Breast epithelium (tissue), 3 donors: ENCODE measurements around the gene PTPRN2.

Source experiments
- POLR2A ChIP-seq: fragments of 450-650 bp; IDR thresholded peaks from one replicate; pipeline ENCODE4 v1.6.1; 2016; ENCODE audit warnings: antibody characterized with exemption, mild to moderate bottlenecking, moderate library complexity
- TF ChIP-seq, protein P1 (sequence below), 3 donors: fragments of 450-650 bp; IDR thresholded peaks; one replicate each; pipeline ENCODE4 v1.5.1; 2016 to 2017; ENCODE audit warnings: antibody characterized with exemption in 3 of 3, mild to moderate bottlenecking in 3 of 3, moderate library complexity in 3 of 3

DNA sequence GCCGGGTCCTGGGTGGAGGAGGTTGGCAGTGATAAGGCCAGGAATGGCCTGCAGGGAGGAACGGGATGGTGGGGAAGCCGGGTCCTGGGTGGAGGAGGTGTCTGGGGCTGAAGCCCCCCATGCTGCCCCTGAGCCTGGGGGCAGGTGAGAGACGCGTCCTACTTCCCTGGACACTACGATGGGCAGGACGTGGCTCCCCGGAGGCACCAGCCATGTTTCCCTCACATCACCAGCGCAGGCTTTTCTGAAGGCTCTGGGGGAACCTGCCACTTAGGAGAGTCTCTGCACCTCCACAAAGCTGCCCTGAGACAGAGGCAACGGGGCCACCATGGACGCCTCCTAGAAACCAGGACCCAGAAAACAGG is 926.0 kb downstream of the PTPRN2 start:
- TF ChIP-seq, protein P1, sequence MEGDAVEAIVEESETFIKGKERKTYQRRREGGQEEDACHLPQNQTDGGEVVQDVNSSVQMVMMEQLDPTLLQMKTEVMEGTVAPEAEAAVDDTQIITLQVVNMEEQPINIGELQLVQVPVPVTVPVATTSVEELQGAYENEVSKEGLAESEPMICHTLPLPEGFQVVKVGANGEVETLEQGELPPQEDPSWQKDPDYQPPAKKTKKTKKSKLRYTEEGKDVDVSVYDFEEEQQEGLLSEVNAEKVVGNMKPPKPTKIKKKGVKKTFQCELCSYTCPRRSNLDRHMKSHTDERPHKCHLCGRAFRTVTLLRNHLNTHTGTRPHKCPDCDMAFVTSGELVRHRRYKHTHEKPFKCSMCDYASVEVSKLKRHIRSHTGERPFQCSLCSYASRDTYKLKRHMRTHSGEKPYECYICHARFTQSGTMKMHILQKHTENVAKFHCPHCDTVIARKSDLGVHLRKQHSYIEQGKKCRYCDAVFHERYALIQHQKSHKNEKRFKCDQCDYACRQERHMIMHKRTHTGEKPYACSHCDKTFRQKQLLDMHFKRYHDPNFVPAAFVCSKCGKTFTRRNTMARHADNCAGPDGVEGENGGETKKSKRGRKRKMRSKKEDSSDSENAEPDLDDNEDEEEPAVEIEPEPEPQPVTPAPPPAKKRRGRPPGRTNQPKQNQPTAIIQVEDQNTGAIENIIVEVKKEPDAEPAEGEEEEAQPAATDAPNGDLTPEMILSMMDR (IDR thresholded peaks at IDR 0.05) = no peak
- no peak for TF ChIP-seq POLR2A
